PC-9 (cell line): ENCODE measurements around the gene PCDH15. TPM values are rescaled to one million over a fixed set of nuclear protein-coding genes. Genes with fewer than 3 reads are reported as not detected.

Experiments used
- BruUV-seq: library from RNA; stranded (reverse); fragments of 400-500 nt; replicated peaks from 2 replicates; lab custom pipeline; 2021; lab: Mats Ljungman, UMichigan
- CTCF ChIA-PET: fragments of 300-600 bp; sonication (Branson Sonifier 250); formaldehyde crosslinking; loops from one replicate; lab custom pipeline; 2022; ENCODE audit warnings: antibody characterized with exemption; lab: Charles Lee
- POLR2A ChIA-PET: fragments of 300-600 bp; sonication (Branson Sonifier 250); formaldehyde crosslinking; loops from one replicate; lab custom pipeline; 2022; ENCODE audit warnings: antibody characterized with exemption; ENCODE audit not compliant: unreplicated experiment; lab: Charles Lee
- DNase-seq, 2 experiments: peaks; one replicate each; pipeline versions ENCODE4 v3.0.0 to v3.0.0-alpha.2; 2015 to 2022; ENCODE audit warnings: mixed read lengths in 1 of 2
- H2AFZ ChIP-seq: fragments of 200-600 bp; sonication (generic); 2 replicates; pipeline ENCODE4 v1.8.1; 2017; ENCODE audit warnings: antibody characterized with exemption
- H3F3A ChIP-seq: fragments of 200-600 bp; sonication (generic); 2 replicates; pipeline ENCODE4 v1.8.1; 2017; ENCODE audit warnings: antibody characterized with exemption, mild to moderate bottlenecking, low read depth; ENCODE audit not compliant: insufficient read depth
- H3K27ac ChIP-seq: fragments of 200-600 bp; sonication (generic); 2 replicates; pipeline ENCODE4 v1.6.1; 2016; ENCODE audit warnings: mixed run types
- H3K27me3 ChIP-seq: fragments of 200-600 bp; sonication (generic); 2 replicates; pipeline ENCODE4 v1.6.1; 2016; ENCODE audit warnings: low read depth, mixed run types; ENCODE audit not compliant: insufficient read depth
- H3K36me3 ChIP-seq: fragments of 200-600 bp; sonication (generic); 2 replicates; pipeline ENCODE4 v1.6.1; 2016; ENCODE audit warnings: low read depth, mixed run types
- H3K4me1 ChIP-seq: fragments of 200-600 bp; sonication (generic); replicated peaks from 2 replicates; pipeline ENCODE4 v1.6.1; 2016; ENCODE audit warnings: mixed run types; ENCODE audit not compliant: insufficient read depth
- H3K4me2 ChIP-seq: fragments of 200-600 bp; sonication (generic); 2 replicates; pipeline ENCODE4 v1.6.1; 2017; ENCODE audit warnings: mixed run types
- H3K4me3 ChIP-seq: fragments of 200-600 bp; sonication (generic); 2 replicates; pipeline ENCODE4 v1.6.1; 2016; ENCODE audit warnings: mixed run types
- H3K79me2 ChIP-seq: fragments of 200-600 bp; sonication (generic); 2 replicates; pipeline ENCODE4 v1.6.1; 2017; ENCODE audit warnings: low read depth, mixed run types
- H3K9me2 ChIP-seq: fragments of 200-600 bp; sonication (generic); 2 replicates; pipeline ENCODE4 v1.8.1; 2017; ENCODE audit warnings: mild to moderate bottlenecking; ENCODE audit not compliant: insufficient read depth
- H3K9me3 ChIP-seq: fragments of 200-600 bp; sonication (generic); 2 replicates; pipeline ENCODE4 v1.8.1; 2016; ENCODE audit warnings: low read depth; ENCODE audit not compliant: insufficient read depth
- H4K20me1 ChIP-seq: fragments of 200-600 bp; sonication (generic); 2 replicates; pipeline ENCODE4 v1.8.1; 2017; ENCODE audit not compliant: insufficient read depth
- EZH2 ChIP-seq: fragments of 200-600 bp; sonication (generic); IDR thresholded peaks from 2 replicates; pipeline ENCODE4 v1.8.0; 2017; ENCODE audit warnings: antibody characterized with exemption, low read depth
- intact Hi-C: fragments of 100-400 bp; cut with micrococcal nuclease; formaldehyde crosslinking; loops from one replicate; pipeline ENCODE4 v1.10.0; 2022; ENCODE audit not compliant: unreplicated experiment
- total RNA-seq: library from RNA; stranded (reverse); gene quantifications from 2 replicates; pipeline ENCODE4 v1.2.3, GENCODE V29; 2021
- TF ChIP-seq, protein P1 (sequence below): fragments of 200-600 bp; sonication (generic); conservative IDR thresholded peaks from 2 replicates; pipeline ENCODE4 v1.6.1; 2017; ENCODE audit warnings: mixed run types, antibody characterized with exemption, mild to moderate bottlenecking, moderate library complexity

PCDH15 gene
- total RNA-seq, 1 experiment from 2014 or later, result not detected

GRCh38 chr10:54667136-54667535 lies 133.9 kb downstream of the PCDH15 start:
- Histone ChIP-seq H3K79me2 (no peaks in the 10 kb centered on the region), H3K4me3 (no peak overlapping the region), H3K9me3 (no peaks in the 10 kb centered on the region), H3K36me3 (no peaks in the 10 kb centered on the region), H3K4me1 (no peaks in the 10 kb centered on the region), H4K20me1 (no peaks in the 10 kb centered on the region), H3F3A (no peaks in the 10 kb centered on the region), H3K27me3 (no peaks in the 10 kb centered on the region), H3K27ac (no peak overlapping the region), H2AFZ (no peak overlapping the region), H3K9me2 (no peaks in the 10 kb centered on the region; the same call in none of the 2 replicates), H3K4me2 (no peak overlapping the region)
- intact Hi-C loops, result no loop called here
- TF ChIP-seq, protein P1, sequence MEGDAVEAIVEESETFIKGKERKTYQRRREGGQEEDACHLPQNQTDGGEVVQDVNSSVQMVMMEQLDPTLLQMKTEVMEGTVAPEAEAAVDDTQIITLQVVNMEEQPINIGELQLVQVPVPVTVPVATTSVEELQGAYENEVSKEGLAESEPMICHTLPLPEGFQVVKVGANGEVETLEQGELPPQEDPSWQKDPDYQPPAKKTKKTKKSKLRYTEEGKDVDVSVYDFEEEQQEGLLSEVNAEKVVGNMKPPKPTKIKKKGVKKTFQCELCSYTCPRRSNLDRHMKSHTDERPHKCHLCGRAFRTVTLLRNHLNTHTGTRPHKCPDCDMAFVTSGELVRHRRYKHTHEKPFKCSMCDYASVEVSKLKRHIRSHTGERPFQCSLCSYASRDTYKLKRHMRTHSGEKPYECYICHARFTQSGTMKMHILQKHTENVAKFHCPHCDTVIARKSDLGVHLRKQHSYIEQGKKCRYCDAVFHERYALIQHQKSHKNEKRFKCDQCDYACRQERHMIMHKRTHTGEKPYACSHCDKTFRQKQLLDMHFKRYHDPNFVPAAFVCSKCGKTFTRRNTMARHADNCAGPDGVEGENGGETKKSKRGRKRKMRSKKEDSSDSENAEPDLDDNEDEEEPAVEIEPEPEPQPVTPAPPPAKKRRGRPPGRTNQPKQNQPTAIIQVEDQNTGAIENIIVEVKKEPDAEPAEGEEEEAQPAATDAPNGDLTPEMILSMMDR, result no peak
- no peak for TF ChIP-seq EZH2
- no TSS peak for BruUV-seq
- ChIA-PET CTCF (no interaction called here), POLR2A (no interaction called here)
- DNase-seq, result no peak

- no peak overlapping the region for H3K4me3 ChIP-seq
- H3K4me2 ChIP-seq, result no peak overlapping the region
- no peaks in the 10 kb centered on the region for H3K9me3 ChIP-seq
- no peak for DNase-seq
- no peaks in the 10 kb centered on the region for H3K4me1 ChIP-seq
- H3K79me2 ChIP-seq, result no peaks in the 10 kb centered on the region
- H4K20me1 ChIP-seq, result no peaks in the 10 kb centered on the region
- TF ChIP-seq, protein P1, result no peak
- no peak for TF ChIP-seq EZH2
- H3F3A ChIP-seq, result no peaks in the 10 kb centered on the region
- no TSS peak for BruUV-seq
- POLR2A ChIA-PET, result no interaction called here
- H2AFZ ChIP-seq, result no peak overlapping the region
- H3K27ac ChIP-seq, result no peak overlapping the region
- intact Hi-C loops, result no loop called here
- H3K9me2 ChIP-seq, result no peaks in the 10 kb centered on the region; the same call in none of the 2 replicates
- CTCF ChIA-PET, result no interaction called here
- no peaks in the 10 kb centered on the region for H3K27me3 ChIP-seq
- no peaks in the 10 kb centered on the region for H3K36me3 ChIP-seq
Observed at GRCh38 chr10:54666192-54666591, 134.8 kb downstream of the PCDH15 start.

DNA sequence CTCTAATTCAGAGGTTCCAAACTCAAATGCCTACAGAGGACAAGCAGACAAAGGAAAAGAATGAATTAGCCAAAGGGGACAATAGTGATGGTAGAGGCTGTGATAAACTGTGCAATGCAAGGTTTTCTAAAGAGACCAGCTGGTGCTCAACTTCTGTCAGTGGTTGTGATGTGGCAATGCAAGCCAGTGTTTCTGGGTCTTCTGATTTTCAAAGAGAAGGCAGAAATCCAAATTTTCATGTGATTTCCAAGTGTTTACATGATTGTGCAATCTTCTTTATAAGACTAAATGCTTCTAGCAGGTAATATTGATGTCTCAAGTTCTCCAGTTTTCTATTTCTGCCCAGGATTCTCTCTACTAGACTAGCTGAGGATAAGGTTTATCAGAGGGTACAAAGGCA lies 135.9 kb downstream of the PCDH15 start:
- TF ChIP-seq, protein P1, result no peak
- no peak for TF ChIP-seq EZH2
- no TSS peak for BruUV-seq
- Histone ChIP-seq H2AFZ (no peak overlapping the region), H3K9me3 (no peaks in the 10 kb centered on the region), H3K27me3 (no peaks in the 10 kb centered on the region), H3K4me3 (no peak overlapping the region), H3K4me1 (no peaks in the 10 kb centered on the region), H3K79me2 (no peaks in the 10 kb centered on the region), H3K4me2 (no peak overlapping the region), H3F3A (no peaks in the 10 kb centered on the region), H3K36me3 (no peaks in the 10 kb centered on the region), H3K9me2 (no peaks in the 10 kb centered on the region; the same call in none of the 2 replicates), H4K20me1 (no peaks in the 10 kb centered on the region), H3K27ac (no peak overlapping the region)
- CTCF ChIA-PET, result no interaction called here
- intact Hi-C loops, result no loop called here
- POLR2A ChIA-PET, result no interaction called here
- no peak for DNase-seq
